K562 (cell line): ENCODE measurements around the gene ATP8A1. TPM values are rescaled to one million over a fixed set of nuclear protein-coding genes. Genes with fewer than 3 reads are reported as not detected.
A peak's percentile ranks its signal among the peaks of the same experiment; 100 is the strongest.

Source experiments
- ATAC-seq: fragments of 200-7000 bp; cut with Tn5 transposase; 3 replicates; pipeline ENCODE4 v1.9.1; 2020; ENCODE audit warnings: moderate library complexity
- BruUV-seq: library from RNA; stranded (reverse); fragments of 400-500 nt; replicated peaks from 2 replicates; lab custom pipeline; 2021; lab: Mats Ljungman, UMichigan
- CTCF ChIA-PET: fragments of 300-600 bp; formaldehyde crosslinking; extraction: SDS; loops from one replicate; lab custom pipeline; 2021; ENCODE audit warnings: low intra/inter-chr PET ratio; lab: Yijun Ruan, JAX
- POLR2A ChIA-PET: fragments of 300-600, 350-650 bp; sonication (Branson Sonifier 250); formaldehyde crosslinking; extraction: SDS; loops from one replicate; lab custom pipeline; 2021; ENCODE audit warnings: antibody characterized with exemption, inconsistent platforms; lab: Yijun Ruan, JAX
- DNase-seq, 4 experiments: peaks; one replicate each; pipeline versions ENCODE4 v3.0.0 to v3.0.0-alpha.2; 2011 to 2018; ENCODE audit warnings: low spot score in 3 of 4, mixed read lengths in 3 of 4; ENCODE audit errors: extremely low read depth in 1 of 4
- FAIRE-seq: peaks from 2 replicates; lab custom pipeline; 2011; peaks lifted over from hg19 to GRCh38; lab: Jason Lieb, UNC
- H2AFZ ChIP-seq: 2 replicates; pipeline ENCODE4 v1.6.0; 2011; ENCODE audit warnings: low read depth, low read length, control low read depth, inconsistent platforms
- H3K27ac ChIP-seq: fragments of 200-600 bp; 3 replicates; pipeline ENCODE4 v1.8.0; 2011; ENCODE audit warnings: low read depth, mild to moderate bottlenecking, control low read depth, inconsistent platforms, low read length, moderate library complexity, mixed read lengths; ENCODE audit errors: extremely low read depth
- H3K27me3 ChIP-seq, 2 experiments: fragments of 300-600 bp in 1 of 2; 2 replicates in 1 of 2; 3 replicates in 1 of 2; pipeline versions ENCODE4 v1.6.0 to v1.8.0; 2011; ENCODE audit warnings: inconsistent platforms in 2 of 2, low read length in 2 of 2, mild to moderate bottlenecking in 1 of 2, mixed read lengths in 1 of 2, moderate library complexity in 1 of 2; ENCODE audit not compliant: control insufficient read depth in 2 of 2, insufficient read depth in 2 of 2
- H3K36me3 ChIP-seq: fragments of 300-600 bp; 3 replicates; pipeline ENCODE4 v1.8.0; 2011; ENCODE audit warnings: mild to moderate bottlenecking, low read length, inconsistent platforms; ENCODE audit not compliant: control insufficient read depth, insufficient read depth
- H3K4me1 ChIP-seq, 2 experiments: fragments of 200-600 bp in 1 of 2; replicated peaks in 1 of 2; 2 replicates in 1 of 2; 3 replicates in 1 of 2; pipeline versions ENCODE4 v1.5.1 to v1.8.0; 2011; ENCODE audit warnings: inconsistent platforms in 2 of 2, low read length in 2 of 2, mild to moderate bottlenecking in 1 of 2, mixed read lengths in 1 of 2, moderate library complexity in 1 of 2; ENCODE audit not compliant: control insufficient read depth in 2 of 2, insufficient read depth in 2 of 2
- H3K4me2 ChIP-seq: 2 replicates; pipeline ENCODE4 v1.6.1; 2011; ENCODE audit warnings: low read length, control low read depth, inconsistent platforms, mixed read lengths; ENCODE audit not compliant: insufficient read depth
- H3K4me3 ChIP-seq: fragments of 200-600 bp; sonication (generic), shearing (Covaris generic); 2 replicates; pipeline ENCODE4 v1.5.1; 2016; ENCODE audit warnings: control low read depth, inconsistent platforms
- H3K79me2 ChIP-seq: fragments of 200-600 bp; 3 replicates; pipeline ENCODE4 v1.8.0; 2011; ENCODE audit warnings: low read length, inconsistent platforms; ENCODE audit not compliant: control insufficient read depth, insufficient read depth
- H3K9ac ChIP-seq, 2 experiments: 2 replicates each; pipeline versions ENCODE4 v1.6.0 to v1.6.1; 2011; ENCODE audit warnings: low read depth in 2 of 2, low read length in 2 of 2, control low read depth in 1 of 2, inconsistent platforms in 1 of 2, mild to moderate bottlenecking in 1 of 2, mixed read lengths in 1 of 2; ENCODE audit not compliant: insufficient read depth in 1 of 2
- H3K9me1 ChIP-seq: one replicate; pipeline ENCODE4 v1.6.0; 2011; ENCODE audit warnings: inconsistent platforms, mild to moderate bottlenecking, low read length, moderate library complexity; ENCODE audit not compliant: control insufficient read depth, insufficient read depth
- H3K9me3 ChIP-seq: replicated peaks from 2 replicates; pipeline ENCODE4 v1.5.1; 2011; ENCODE audit warnings: low read depth, low read length, inconsistent platforms; ENCODE audit not compliant: control insufficient read depth, insufficient read depth
- H4K20me1 ChIP-seq: replicated peaks from 2 replicates; pipeline ENCODE4 v1.6.1; 2011; ENCODE audit warnings: low read length, inconsistent platforms, mixed read lengths; ENCODE audit not compliant: control insufficient read depth, insufficient read depth
- HDAC2 ChIP-seq: fragments of 450-650 bp; IDR thresholded peaks from 2 replicates; pipeline ENCODE4 v1.6.1; 2016; ENCODE audit warnings: mild to moderate bottlenecking
- MCM2 ChIP-seq: fragments of 450-650 bp; IDR thresholded peaks from 2 replicates; pipeline ENCODE4 v1.6.1; 2017; ENCODE audit warnings: low read depth, mild to moderate bottlenecking
- MCM3 ChIP-seq: fragments of 450-650 bp; IDR thresholded peaks from 2 replicates; pipeline ENCODE4 v1.6.1; 2016
- TCF7L2 ChIP-seq: fragments of 150-350 bp; IDR thresholded peaks from 2 replicates; pipeline ENCODE4 v1.6.1; 2016; ENCODE audit warnings: low read depth, mild to moderate bottlenecking, low read length, moderate library complexity
- WGBS: fragments of 100-300 bp; shearing (Covaris generic); methylation state at CpG from one replicate; pipeline ENCODE4 v1.1.6; 2016; ENCODE audit warnings: low coverage, mixed read lengths; ENCODE audit not compliant: insufficient coverage; ENCODE audit errors: missing lambda C conversion rate; 5-methylcytosine and 5-hydroxymethylcytosine counted together
- in situ Hi-C: fragments of 300-500 bp; cut with MboI; formaldehyde crosslinking; loops from 4 replicates; pipeline ENCODE4 v1.15.0; 2018; ENCODE audit warnings: inconsistent platforms, mixed read lengths
- intact Hi-C: fragments of 100-400 bp; cut with micrococcal nuclease; formaldehyde crosslinking; loops from 2 replicates; pipeline ENCODE4 v1.14.2; 2022
- polyA plus RNA-seq, 8 experiments: library from polyadenylated mRNA; depleted of rRNA in 4 of 8; stranded (reverse) in 5 of 8; unstranded in 3 of 8; fragments of >200 nt; fragmentation: Nextera tagmentation in 2 of 8; fragmentation: Illumina TruSeq in 1 of 8; extraction: Ambion mirVana in 2 of 8; extraction: Trizol in 1 of 8; gene quantifications; 2 replicates each; pipeline versions ENCODE4 v1.2.1 to v1.2.3, GENCODE V29; 2011 to 2014; ENCODE audit warnings: inconsistent platforms in 1 of 8, missing spikeins in 1 of 8
- total RNA-seq, 7 experiments: library from RNA; depleted of rRNA in 6 of 7; stranded (reverse); fragments of >200 nt in 6 of 7; fragmentation: Illumina TruSeq in 2 of 7; extraction: Trizol in 2 of 7; gene quantifications; 2 replicates each; pipeline versions ENCODE4 v1.2.1 to v1.2.3, GENCODE V29; 2011 to 2021; ENCODE audit warnings: low replicate concordance in 1 of 7
- TF ChIP-seq, protein P1 (sequence below), 2 experiments: fragments of 450-650 bp in 1 of 2; sonication (generic) in 1 of 2; formaldehyde crosslinking in 1 of 2; IDR thresholded peaks in 1 of 2; conservative IDR thresholded peaks in 1 of 2; 2 replicates each; pipeline versions ENCODE4 v1.6.1 to v1.8.1; 2016 to 2023; ENCODE audit warnings: mild to moderate bottlenecking in 2 of 2, moderate library complexity in 2 of 2, inconsistent platforms in 1 of 2, missing genetic modification reagents in 1 of 2
- TF ChIP-seq, protein P2 (sequence below), 2 experiments: fragments of 250-450 bp in 1 of 2; fragments of 450-650 bp in 1 of 2; sonication (Bioruptor Pico) in 1 of 2; IDR thresholded peaks; 2 replicates each; pipeline versions ENCODE4 v1.6.1 to v1.8.0; 2016 to 2021; ENCODE audit warnings: mild to moderate bottlenecking in 2 of 2, moderate library complexity in 2 of 2, missing compliant biosample characterization in 1 of 2, missing genetic modification characterization in 1 of 2
- TF ChIP-seq, protein P3 (sequence below), 2 experiments: fragments of 200-800 bp in 1 of 2; sonication (Bioruptor generic) in 1 of 2; sonication (generic) in 1 of 2; formaldehyde crosslinking in 1 of 2; IDR thresholded peaks in 1 of 2; conservative IDR thresholded peaks in 1 of 2; 2 replicates each; pipeline versions ENCODE4 v1.5.0 to v1.6.1; 2016 to 2020; ENCODE audit warnings: missing compliant biosample characterization in 1 of 2, missing genetic modification characterization in 1 of 2, missing genetic modification reagents in 1 of 2

ATP8A1 gene
- total and polyA plus RNA-seq, 9 of the 15 experiments (the other 6 are each of a cell fraction or from before 2014, with no cell fraction given) = 0.05 to 0.29 (median 0.07) TPM; not detected in 2

DNA sequence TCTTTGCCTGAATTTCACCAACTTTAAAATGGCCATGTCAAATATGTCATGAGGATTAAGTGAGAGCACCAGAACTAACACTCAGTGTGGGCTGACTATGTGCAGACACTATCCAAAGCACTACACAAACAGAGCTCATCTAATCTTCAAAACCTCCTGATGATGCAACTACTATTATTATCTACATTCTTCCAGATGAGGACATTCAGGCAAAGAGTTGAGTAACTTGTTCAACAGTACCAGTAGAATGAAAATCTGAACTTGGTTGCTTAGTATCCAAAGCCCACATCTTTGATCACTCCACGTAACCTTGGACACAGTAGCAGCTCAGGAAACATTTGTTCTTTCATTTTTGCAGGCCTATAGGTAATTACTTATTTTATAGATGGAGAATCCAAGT is 90.1 kb downstream of the ATP8A1 start:
- no peaks in the 10 kb centered on the region; a peak in 1 of 5 replicates for H3K27me3 ChIP-seq
- no peaks in the 10 kb centered on the region for H3K9me1 ChIP-seq
- H3K4me3 ChIP-seq = no peak overlapping the region
- no peak overlapping the region for H3K27ac ChIP-seq
- ChIA-PET POLR2A (no interaction called here), CTCF (no interaction called here)
- intact Hi-C loops (no loop called here), in situ Hi-C loops (loop anchor here (10.0 kb wide), 1 partner anchor 308 kb away; no protein-coding TSS in a partner anchor)
- H3K36me3 ChIP-seq = no peaks in the 10 kb centered on the region
- ATAC-seq (no peak), FAIRE-seq (no peak), DNase-seq (no peak)
- TF ChIP-seq, protein P1, sequence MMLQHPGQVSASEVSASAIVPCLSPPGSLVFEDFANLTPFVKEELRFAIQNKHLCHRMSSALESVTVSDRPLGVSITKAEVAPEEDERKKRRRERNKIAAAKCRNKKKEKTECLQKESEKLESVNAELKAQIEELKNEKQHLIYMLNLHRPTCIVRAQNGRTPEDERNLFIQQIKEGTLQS (IDR thresholded peaks at IDR 0.05) = peak; percentile 12; the same call in 1 of the 2 replicates
- TF ChIP-seq, protein P1 (CRISPR knock-in tag; conservative IDR thresholded peaks at IDR 0.05) = no peak
- TF ChIP-seq MCM2 = no peak
- H3K79me2 ChIP-seq = no peaks in the 10 kb centered on the region
- no peak overlapping the region for H3K4me2 ChIP-seq
- no peak overlapping the region for H3K9ac ChIP-seq
- WGBS = 0% methylated on average over 1 of the region's 1 CpG
- H2AFZ ChIP-seq = no peak overlapping the region
- no TSS peak for BruUV-seq
- H4K20me1 ChIP-seq = no peaks in the 10 kb centered on the region; the same call in 1 of the 2 replicates
- H3K4me1 ChIP-seq = no peaks in the 10 kb centered on the region
- H3K9me3 ChIP-seq = no peaks in the 10 kb centered on the region

DNA sequence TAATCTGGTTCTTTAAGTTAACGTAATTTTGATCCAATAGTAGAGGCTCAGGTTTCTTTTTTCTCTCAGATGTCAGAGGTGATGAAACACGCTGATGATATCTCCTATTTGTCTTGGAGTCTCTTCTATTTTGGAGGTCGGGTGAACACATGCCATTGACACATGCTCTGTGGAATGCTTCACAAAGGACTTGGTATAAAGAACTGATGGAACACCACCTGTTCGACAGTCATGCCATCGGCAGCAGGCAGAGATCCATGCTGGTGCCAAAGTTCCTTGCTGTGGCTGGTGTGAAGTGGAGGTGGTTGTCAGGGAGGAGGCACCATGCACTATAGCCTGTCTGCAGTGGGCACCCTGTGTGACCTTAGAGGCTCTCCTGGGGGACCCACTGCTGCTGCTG is 94.9 kb downstream of the ATP8A1 start:
- Histone ChIP-seq H3K79me2 (no peaks in the 10 kb centered on the region), H3K4me3 (no peak overlapping the region), H3K9me3 (no peaks in the 10 kb centered on the region), H3K27ac (no peak overlapping the region), H3K4me1 (no peaks in the 10 kb centered on the region), H3K9ac (no peak overlapping the region), H3K9me1 (no peaks in the 10 kb centered on the region), H4K20me1 (no peaks in the 10 kb centered on the region), H3K36me3 (no peaks in the 10 kb centered on the region), H2AFZ (no peak overlapping the region), H3K4me2 (no peak overlapping the region), H3K27me3 (no peaks in the 10 kb centered on the region)
- FAIRE-seq = no peak
- no peak for TF ChIP-seq MCM3
- TF ChIP-seq, protein P2, sequence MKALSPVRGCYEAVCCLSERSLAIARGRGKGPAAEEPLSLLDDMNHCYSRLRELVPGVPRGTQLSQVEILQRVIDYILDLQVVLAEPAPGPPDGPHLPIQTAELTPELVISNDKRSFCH (CRISPR knock-in tag; IDR thresholded peaks at IDR 0.05) = no peak
- TF ChIP-seq, protein P2 (tag; IDR thresholded peaks at IDR 0.05) = no peak
- TF ChIP-seq HDAC2 = no peak
- TF ChIP-seq TCF7L2 = no peak
- TF ChIP-seq, protein P3, sequence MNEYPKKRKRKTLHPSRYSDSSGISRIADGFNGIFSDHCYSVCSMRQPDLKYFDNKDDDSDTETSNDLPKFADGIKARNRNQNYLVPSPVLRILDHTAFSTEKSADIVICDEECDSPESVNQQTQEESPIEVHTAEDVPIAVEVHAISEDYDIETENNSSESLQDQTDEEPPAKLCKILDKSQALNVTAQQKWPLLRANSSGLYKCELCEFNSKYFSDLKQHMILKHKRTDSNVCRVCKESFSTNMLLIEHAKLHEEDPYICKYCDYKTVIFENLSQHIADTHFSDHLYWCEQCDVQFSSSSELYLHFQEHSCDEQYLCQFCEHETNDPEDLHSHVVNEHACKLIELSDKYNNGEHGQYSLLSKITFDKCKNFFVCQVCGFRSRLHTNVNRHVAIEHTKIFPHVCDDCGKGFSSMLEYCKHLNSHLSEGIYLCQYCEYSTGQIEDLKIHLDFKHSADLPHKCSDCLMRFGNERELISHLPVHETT (CRISPR knock-in tag; conservative IDR thresholded peaks at IDR 0.05 in 1 of 2, IDR thresholded peaks at IDR 0.05 in 1 of 2) = no peak
- ChIA-PET POLR2A (no interaction called here), CTCF (no interaction called here)
- WGBS = 2% methylated on average over 5 of the region's 5 CpGs
- BruUV-seq = no TSS peak
- in situ Hi-C loops = loop anchor here (10.0 kb wide), 1 partner anchor 313 kb away; no protein-coding TSS in a partner anchor
- ATAC-seq = no peak
- intact Hi-C loops = no loop called here
- no peak for DNase-seq
